MG63 (cell line): ENCODE data around the gene HOXA5. TPM values are rescaled to one million over a fixed set of nuclear protein-coding genes. Genes with fewer than 3 reads are reported as not detected.

ENCODE experiments used
- DNase-seq: peaks from one replicate; pipeline ENCODE4 v3.0.0-alpha.2; 2020
- H3K27me3 ChIP-seq: fragments of 250-450 bp; sonication (Bioruptor Pico); 2 replicates; pipeline ENCODE4 v1.5.1; 2020; ENCODE audit warnings: mild to moderate bottlenecking, moderate library complexity
- H3K36me3 ChIP-seq: fragments of 250-450 bp; sonication (Bioruptor Pico); 2 replicates; pipeline ENCODE4 v1.5.1; 2020; ENCODE audit warnings: mild to moderate bottlenecking, moderate library complexity
- H3K4me3 ChIP-seq: fragments of 250-450 bp; sonication (Bioruptor Pico); 2 replicates; pipeline ENCODE4 v1.5.1; 2020; ENCODE audit warnings: mild to moderate bottlenecking, moderate library complexity
- H3K9me3 ChIP-seq: fragments of 250-450 bp; sonication (Bioruptor Pico); 2 replicates; pipeline ENCODE4 v1.5.1; 2020; ENCODE audit warnings: mild to moderate bottlenecking, moderate library complexity
- total RNA-seq: library from RNA; depleted of rRNA; stranded (reverse); fragments of >200 nt; shearing (Covaris generic); gene quantifications from 2 replicates; pipeline ENCODE4 v1.2.3, GENCODE V29; 2014; ENCODE audit warnings: low replicate concordance; rRNA removed

The HOXA5 gene
- total RNA-seq = 1.7 and 2.7 TPM in 2 replicates

DNA sequence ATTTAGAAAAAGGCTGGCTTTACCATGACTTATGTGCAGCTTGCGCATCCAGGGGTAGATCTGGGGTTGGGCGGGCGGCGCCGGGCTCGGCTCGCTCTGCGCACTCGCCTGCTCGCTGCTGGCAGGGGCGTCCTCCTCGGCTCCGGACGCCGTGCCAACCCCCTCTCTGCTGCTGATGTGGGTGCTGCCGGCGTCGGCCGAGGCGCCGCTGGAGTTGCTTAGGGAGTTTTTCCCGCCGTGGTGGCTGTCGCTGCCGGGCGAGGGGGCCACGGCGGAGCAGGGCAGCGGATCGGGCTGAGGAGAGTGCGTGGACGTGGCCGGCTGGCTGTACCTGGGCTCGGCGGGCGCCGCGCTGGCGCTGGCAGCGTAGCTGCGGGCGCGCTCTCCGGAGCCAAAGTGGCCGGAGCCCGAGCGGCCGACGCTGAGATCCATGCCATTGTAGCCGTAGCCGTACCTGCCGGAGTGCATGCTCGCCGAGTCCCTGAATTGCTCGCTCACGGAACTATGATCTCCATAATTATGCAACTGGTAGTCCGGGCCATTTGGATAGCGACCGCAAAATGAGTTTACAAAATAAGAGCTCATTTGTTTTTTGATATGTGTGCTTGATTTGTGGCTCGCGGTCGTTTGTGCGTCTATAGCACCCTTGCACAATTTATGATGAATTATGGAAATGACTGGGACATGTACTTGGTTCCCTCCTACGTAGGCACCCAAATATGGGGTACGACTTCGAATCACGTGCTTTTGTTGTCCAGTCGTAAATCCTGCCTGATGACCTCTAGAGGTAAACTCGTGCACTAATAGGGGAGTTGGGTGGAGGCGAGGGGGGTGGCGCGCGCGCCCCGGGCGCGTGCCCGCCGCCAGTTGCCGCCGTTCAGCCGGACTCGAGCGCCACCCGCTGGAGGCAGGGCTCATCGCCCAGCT lies at the start of gene HOXA5:
Gene HOXA5 (minus strand): TSS at position 659 of the 927 bp plus-strand sequence. CDS start 74 bp downstream, at position 585.
- H3K4me3 ChIP-seq = no peak within 1 kb of the TSS
- H3K9me3 ChIP-seq = no peaks in the 10 kb centered on the region
- no peaks in the 10 kb centered on the region for H3K27me3 ChIP-seq
- H3K36me3 ChIP-seq = peaks cover 23% of the 10 kb centered on the region
- no peak for DNase-seq

DNA sequence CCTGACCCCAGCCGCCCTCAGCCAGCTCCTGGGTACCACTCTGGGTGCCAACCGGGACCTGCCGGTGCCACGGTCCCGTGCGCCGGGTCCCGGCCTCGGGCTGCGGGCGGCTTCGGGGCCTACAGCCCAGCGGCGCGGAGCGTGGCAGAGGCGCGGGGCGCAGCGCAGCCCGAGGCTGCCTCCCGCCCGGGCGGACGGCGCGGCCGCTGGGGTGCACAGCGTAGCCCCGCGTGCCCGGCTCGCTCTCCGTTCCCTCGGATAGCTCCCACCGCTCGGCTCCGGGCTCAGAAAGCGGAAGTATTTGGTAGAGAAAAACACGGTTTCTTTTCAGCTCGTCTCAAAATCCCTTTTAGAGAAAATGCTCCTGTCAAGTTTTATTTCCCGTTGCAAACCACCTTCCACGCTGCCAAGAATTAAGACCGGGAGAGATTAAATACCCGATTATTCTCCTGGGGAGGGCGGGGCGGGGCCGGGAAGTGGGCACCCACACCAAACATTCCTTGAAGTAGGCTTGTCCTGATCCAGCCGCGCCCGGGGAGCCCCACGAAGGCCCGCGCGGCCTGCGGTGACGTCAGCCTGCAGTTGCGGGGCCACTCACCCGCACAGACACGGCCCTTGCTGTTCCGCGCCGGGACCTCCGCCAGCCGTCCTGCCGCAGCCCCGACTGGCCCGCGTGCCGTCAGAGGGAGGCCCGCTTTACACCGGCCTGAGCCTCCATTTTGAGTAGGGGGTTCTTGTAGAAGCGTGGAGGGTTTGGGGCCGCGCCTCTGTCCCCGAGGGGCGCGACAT lies 49.3 kb upstream of the HOXA5 start:
- Histone ChIP-seq H3K4me3 (no peak overlapping the region), H3K9me3 (no peaks in the 10 kb centered on the region), H3K27me3 (peaks cover 4% of the 10 kb centered on the region; the same call in 1 of the 2 replicates), H3K36me3 (no peaks in the 10 kb centered on the region)
- no peak for DNase-seq

DNA sequence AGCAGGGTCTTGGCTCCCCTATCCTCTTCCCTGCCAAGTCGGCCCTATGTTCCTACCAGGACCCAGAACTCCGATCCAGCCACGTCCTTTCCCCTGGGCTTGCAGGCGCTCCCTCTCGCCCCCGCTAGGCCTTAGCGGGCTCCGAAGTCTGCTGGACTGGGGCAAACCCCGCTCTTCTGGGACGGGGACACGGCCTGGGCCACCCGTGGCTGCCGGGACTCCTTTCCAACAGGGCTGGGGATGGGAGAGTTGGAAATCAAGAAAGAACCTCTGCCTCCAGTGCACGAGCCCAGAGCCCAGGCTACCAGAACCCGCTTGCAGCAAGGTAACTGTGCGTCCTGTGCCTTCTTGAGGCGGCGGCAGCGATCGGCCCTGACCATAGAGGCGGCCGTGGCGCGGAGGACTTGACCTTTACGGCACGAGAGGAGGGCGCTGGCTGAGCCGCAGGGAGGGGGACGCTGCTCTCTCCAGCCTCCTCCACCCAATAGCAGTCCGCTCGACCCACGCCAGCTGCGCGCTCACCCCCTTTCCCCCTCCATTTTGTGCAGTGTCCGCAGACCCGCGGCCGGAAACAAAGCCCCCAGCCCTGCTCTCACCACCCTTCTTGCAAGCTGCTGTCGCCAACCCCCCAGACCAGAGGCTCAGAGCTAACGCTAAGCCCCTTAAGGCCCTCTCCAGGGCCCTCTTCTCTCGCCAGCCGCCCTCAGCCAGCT lies 48.5 kb upstream of the HOXA5 start:
- no peak for DNase-seq
- H3K9me3 ChIP-seq = no peaks in the 10 kb centered on the region
- no peak overlapping the region for H3K4me3 ChIP-seq
- no peaks in the 10 kb centered on the region for H3K36me3 ChIP-seq
- no peaks in the 10 kb centered on the region; the same call in 1 of the 2 replicates for H3K27me3 ChIP-seq

DNA sequence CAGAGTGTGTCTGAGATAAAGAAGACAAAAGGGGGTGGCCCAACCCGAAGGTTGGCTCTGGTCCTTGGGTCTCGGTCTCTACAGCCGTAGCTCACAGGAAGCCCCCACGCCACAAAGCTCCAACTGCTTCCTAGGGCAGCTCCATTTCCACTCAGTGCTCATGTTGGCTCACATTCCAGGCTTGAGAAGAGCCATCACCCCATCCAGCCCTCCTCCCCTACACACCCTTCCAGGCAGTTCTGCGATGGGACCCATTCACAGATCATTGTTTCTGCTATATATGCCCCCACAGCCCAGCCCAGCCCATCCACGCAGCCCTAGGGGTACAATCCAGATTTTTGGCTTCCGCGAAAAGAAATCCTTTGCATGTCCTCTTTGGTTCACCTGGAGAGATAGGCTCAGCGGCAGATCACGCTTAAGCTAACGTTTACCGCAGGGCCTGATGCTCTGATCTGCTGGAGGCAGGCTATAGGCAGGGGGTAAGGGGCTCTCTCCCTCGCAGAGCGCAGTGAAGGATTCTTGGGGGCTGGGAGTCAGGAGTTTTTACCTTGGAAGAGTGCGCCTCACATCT lies 47.8 kb upstream of the HOXA5 start:
- H3K9me3 ChIP-seq = no peaks in the 10 kb centered on the region
- no peaks in the 10 kb centered on the region for H3K36me3 ChIP-seq
- H3K4me3 ChIP-seq = no peak overlapping the region
- H3K27me3 ChIP-seq = no peaks in the 10 kb centered on the region
- DNase-seq = no peak

DNA sequence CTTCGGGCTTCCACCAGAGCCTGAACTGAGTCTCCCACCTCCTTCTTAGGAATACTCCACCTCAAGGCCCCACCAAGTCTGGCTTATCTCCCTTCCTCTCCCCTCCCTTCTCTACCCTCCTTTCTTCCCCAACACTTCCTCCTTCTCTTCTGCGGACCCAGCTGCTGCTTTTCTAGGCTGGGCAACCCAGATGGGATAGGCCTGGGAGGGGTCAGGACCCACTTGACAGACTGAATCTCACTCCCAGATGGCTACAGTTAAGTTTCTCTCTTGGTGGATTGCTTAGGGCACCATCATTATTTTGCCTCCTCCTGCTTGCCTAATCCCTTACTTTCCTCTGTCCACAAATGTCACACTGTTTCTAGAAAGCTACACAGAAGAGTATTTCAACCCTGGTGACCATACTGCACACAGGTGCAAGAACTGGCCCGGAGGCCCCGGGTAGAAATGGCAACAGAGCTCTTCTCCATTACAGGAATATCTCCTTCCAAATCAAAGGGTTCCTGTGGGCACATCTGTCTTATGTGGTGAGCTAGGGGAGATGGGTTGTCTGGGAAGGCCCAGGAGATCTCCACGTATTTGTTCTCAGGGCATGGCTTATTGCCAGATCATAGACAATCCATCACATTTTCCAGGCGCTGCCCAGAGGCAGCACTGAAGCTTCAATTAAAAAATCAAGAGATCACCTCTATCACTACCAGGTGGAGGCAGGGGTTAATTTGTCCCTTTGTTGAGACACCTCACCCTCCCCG lies 46.7 kb upstream of the HOXA5 start:
- Histone ChIP-seq H3K36me3 (no peaks in the 10 kb centered on the region), H3K4me3 (no peak overlapping the region), H3K27me3 (no peaks in the 10 kb centered on the region), H3K9me3 (no peaks in the 10 kb centered on the region)
- DNase-seq = no peak

DNA sequence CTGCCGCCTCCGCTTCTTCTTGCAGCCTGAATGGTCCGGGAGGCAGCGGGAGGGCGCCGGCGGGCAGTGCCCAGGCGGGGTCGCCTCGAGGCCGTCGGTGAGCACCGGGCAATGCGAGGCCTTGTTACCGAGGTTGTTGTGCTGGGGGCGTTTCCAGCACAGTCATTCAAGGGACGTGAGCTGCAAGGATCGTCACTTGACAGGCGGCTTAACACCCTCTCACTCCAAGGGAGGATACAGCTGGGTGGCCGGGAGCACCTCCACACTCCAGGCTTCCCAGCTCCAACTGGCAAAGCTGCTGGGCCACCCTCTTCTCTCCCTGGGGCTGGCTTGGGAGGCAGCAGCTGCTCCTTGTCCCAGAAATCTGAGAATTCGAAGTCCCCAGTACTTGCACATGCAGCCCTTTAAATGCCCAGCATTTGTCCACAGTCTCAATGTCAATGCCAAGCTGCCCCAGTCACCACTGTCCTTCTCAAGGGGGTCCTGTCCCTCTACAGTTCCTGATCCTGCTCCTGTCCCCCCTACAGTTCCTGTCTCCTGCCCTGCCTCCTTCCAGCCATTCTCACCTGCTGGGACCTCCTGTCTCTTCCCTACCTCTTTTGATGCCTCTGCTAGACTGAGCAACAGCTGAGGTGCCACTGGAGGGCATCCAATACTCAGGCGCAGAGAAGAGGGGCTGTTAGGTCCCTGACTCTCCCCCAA lies 46.0 kb upstream of the HOXA5 start:
- H3K9me3 ChIP-seq = no peaks in the 10 kb centered on the region
- DNase-seq = no peak
- H3K4me3 ChIP-seq = no peak overlapping the region
- no peaks in the 10 kb centered on the region for H3K36me3 ChIP-seq
- no peaks in the 10 kb centered on the region for H3K27me3 ChIP-seq

DNA sequence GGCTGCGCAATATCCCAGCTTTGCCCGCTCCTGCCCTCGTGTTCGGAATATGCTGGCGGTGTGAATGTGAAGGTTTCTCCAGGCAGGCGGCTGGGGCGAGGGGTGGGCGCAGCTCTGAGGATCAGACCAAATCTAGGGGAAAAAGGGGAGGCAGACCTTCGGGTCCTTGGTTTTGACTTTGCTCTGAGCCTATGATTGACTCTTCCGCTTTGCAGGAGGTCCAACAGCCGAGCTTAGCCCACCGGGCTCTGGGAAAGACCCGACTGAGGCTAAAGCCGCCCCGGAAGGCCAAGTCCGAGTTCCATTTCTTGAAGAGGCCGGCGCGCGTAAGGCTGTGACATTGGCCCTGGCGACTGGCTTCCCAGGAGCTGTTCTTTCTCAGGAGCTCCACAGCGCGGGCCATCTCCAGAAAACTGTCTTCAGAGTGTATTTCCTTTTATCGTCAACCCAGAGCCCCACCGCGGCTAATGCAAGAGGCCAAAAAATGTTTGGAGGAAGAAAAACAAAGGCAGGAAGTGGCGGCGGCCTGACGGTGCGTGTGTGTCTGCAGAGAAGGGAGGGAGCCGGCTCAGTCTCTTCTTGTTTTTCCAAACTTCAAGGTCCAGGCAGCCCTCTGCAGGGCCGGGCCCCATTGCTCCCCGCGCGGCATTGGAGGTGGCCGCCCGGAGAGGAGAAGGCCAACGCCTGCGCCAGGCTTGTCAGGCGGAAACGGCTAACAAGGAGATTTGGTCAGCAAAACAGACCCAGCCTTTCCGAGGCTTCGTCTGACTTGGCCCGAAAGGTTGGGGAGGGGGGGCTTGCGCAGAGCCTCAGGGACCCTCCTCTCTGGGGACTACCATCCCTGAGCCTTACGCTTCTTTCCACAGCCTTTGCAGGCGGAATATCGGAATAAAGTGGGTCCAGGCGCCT lies 45.2 kb upstream of the HOXA5 start:
- no peak for DNase-seq
- Histone ChIP-seq H3K27me3 (no peaks in the 10 kb centered on the region), H3K9me3 (no peaks in the 10 kb centered on the region), H3K4me3 (no peak overlapping the region), H3K36me3 (no peaks in the 10 kb centered on the region)

DNA sequence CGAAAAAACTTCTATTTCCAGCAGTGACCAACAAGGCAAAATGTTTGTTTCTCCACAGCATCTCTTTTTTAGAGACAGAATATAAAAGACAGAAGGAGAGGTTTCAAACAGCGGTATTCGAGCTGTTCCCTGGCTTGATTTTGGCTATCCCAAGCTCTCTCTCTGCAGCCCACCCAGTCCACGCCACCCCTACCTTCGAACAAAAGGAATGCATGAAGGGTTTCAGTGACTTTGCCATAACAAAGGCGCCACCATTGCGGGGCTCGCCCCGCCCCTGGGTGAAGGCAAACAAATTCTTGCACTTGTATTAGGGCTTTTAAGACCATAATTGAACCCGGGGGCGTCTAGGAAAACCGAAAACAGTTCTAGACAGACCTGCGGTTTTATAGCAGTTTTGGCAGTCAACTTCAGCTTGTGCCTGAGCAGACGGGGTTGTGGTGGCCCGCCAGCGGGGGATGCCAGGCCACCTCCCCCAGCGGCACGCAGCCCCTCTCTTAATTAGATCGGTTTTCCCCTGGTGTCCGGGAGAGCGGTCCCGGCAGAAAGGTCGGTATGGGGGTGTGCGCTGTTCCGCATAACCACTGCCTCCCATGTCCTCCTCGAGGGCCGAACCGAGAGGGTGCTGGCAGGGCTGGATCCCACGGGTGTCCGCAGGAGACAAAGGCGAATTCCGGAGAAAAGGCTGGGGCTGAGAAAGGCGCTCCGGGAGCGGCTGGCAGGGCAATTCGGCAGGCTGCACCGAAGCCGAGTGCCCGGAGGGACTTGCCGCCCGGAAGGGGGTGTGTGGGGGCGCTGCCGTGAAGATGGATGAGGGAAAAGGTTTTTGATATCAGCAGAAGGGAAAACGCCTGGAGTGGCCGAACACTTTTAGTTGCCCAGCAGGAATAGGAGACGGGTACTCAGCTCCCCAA lies 44.2 kb upstream of the HOXA5 start:
- Histone ChIP-seq H3K4me3 (no peak overlapping the region), H3K36me3 (no peaks in the 10 kb centered on the region), H3K9me3 (no peaks in the 10 kb centered on the region), H3K27me3 (no peaks in the 10 kb centered on the region)
- no peak for DNase-seq

DNA sequence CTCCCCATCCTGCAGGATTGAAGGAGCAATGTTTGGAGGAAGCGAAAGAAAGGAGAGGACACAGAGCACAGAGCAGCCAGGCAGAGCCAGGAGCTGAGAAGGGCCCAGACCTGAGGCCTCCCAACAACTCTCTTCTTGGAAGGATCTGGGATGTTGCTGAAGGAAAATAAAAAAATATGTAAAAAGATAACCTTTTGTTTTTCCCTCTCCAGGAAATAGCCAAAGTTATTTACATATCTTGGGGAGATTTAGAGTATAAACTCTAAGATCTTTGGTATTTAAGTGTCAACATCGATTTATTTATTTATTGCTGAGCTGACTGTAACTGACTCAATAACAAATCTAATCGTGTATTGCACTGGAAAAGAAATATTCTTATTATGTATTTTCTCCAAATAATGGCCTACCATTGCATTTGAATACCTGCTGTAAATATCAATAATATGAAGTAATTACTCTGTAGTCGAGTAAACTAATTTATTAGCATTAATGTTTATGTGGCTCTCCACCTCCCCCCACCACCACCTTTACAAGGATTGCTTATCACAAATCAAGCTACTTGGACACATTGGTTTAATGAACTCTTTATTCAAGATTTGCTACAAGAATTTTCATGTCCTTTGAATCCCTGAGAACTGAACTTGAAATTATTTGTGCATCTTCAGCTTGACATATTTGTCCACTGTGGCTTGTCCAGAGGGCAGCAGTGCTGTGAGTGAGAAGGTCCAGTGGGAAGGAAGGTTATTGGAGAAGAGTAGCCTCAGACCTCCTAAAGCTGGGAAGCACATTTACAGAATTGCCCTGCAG lies 43.4 kb upstream of the HOXA5 start:
- Histone ChIP-seq H3K36me3 (no peaks in the 10 kb centered on the region), H3K9me3 (no peaks in the 10 kb centered on the region), H3K27me3 (no peaks in the 10 kb centered on the region), H3K4me3 (no peak overlapping the region)
- no peak for DNase-seq

DNA sequence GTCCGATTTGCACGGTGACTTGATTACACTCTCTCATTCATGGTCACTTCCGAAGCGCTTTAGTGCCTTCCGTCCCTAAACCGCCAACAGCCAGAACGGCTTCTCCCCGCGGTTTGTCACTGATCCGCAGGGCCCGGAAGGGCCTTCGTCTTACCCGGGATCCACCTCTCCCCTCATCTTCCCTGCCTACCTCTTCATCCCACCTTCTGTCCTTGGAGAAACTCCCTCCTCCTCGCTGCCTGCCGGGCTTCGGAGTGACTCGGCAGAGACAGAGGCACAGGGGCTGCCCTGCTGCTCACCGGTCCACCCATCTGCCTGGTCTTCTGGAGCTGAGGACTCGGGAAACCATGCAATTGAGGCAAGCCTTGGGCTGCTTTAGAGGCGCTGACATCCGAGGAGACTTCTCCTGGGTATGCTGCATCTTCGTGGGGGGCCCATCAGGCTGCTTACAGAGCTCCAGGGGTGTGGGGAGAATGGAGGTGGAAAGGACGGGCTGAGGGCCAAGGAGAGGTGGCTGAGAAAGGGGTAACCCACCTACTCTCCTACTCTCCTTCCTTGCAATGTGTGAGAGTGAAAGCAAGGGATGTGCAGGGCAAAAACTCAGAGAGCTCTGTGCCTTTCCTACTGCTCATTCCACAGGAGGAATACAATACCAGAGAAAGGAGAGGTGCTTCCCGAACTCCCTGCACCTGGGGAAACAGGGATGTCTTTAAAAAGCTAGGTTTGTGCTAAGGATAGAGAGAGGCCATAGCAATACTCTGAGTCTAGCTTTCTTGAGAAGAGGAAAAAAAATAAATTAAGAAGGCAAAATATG lies 42.6 kb upstream of the HOXA5 start:
- Histone ChIP-seq H3K36me3 (no peaks in the 10 kb centered on the region), H3K4me3 (no peak overlapping the region), H3K9me3 (no peaks in the 10 kb centered on the region), H3K27me3 (no peaks in the 10 kb centered on the region)
- no peak for DNase-seq

DNA sequence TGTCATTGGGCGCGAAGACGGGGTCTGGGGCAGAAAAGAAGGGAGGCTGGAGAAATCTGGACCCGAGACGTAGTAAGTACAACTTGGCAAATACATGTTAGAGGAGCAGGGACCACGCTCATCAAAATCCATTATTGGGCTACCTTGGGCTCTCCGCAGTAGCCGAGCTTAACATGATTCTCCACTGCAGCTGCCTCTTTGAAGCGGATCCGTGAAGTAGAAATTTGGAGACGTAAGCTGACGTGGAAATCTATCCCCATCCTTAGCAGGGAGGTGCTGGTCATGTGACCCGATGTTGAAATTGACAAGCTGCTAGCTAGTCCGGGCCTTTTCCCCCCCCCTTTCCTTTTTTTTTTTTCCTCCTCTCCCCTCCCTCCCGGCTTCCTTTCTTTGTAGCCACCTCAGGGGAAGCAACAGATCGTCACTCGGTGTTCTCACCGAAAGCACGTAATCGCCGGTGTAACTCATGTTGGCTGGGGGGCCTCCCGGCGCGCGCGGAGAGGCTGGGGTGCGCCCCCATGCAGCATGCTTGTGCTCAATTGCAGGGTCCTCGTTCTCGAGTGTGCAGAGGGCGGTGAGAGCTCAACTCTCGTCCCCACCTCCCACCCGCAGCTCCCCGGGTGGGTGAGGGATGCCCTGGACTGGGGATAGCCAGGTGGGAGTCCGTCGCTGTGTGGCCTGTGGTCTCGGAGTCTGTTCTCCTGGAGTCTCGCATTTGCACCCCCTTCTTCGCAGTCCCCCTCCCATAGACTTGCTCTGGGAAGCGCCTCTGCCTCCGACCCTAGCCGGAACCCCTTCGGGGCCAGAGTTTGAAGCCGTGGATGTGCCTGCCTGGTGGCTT lies 41.8 kb upstream of the HOXA5 start, which contains the start of gene HOXA11:
Gene HOXA11 (minus strand): TSS at position 220 of the 841 bp plus-strand sequence. CDS start 88 bp downstream, at position 132.
- Histone ChIP-seq H3K27me3 (no peaks in the 10 kb centered on the region), H3K36me3 (no peaks in the 10 kb centered on the region), H3K9me3 (no peaks in the 10 kb centered on the region), H3K4me3 (peak within 1 kb of the TSS; percentile 51)
- no peak for DNase-seq
